Endometrium (tissue), 2 donors: ENCODE data around the gene SATL1.
"Not testable (repeated sequence)": the region's sequence is repeated elsewhere in the genome, so short reads cannot be mapped to it uniquely, and the experiment has no call there.

Experiments
- FAIRE-seq: peaks from 2 replicates; lab custom pipeline; 2012; peaks lifted over from hg19 to GRCh38; lab: Jason Lieb, UNC
- donor health status: control.
- donor health status: control.

SATL1 gene, protein sequence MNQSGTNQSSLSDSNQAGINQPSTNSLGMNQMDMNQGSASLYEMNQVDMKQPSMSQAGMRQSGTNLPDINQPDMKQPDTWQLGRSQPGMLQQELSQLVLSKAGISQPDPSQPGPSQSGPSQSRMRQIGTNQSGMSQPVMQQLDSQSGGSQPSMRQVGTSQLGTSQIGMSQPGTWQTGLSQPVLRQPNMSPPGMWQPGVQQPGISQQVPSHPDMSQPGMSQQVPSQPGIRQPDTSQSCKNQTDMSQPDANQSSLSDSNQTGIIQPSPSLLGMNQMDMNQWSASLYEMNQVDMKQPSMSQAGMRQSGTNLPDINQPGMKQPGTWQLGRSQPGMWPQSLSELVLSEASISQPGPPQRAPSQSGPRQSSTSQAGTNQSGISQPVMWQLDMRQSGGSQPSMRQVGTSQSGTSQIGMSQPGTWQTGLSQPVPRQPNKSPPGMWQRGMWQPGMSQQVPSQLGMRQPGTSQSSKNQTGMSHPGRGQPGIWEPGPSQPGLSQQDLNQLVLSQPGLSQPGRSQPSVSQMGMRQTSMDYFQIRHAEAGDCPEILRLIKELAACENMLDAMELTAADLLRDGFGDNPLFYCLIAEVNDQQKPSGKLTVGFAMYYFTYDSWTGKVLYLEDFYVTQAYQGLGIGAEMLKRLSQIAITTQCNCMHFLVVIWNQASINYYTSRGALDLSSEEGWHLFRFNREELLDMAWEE

DNA sequence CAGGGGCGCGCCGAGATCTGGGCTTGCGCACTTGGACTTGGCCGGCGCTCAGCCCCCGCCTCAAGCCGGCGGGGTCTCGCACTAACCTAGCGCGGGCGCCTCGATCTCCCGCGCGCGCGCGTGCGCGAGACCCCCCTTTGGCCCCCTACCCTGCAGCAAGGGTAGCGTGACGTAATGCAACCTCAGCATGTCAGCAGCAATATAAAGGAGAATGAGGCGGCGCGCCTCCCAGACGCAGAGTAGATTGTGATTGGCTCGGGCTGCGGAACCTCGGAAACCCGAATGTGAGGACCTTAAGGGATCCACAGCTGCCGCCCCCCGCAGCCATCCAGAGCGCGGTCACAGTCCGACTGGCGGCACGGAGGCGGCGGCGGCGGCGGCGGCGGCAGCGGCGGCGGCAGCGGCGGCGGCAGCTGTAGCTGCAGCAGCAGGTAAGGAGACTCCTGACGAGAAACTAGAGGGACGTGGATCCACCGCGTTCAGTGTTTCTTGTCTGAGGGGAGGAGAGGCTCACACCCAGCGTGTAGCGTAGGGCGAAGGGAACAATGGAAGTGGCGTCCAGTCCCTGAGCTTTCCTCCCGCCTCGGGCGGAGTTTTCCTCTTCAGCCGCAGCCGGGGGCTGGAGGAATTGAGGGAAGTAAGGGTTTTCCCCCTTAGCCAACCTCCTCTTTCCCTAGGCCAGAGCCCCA, at the start of gene SATL1, which contains the start of gene ZNF711:
Gene SATL1, minus strand, starts transcription at position 19 of the 689 bp plus-strand sequence. CDS start 134,811 bp downstream, outside the sequence.
Gene ZNF711, plus strand, starts transcription at position 231 of the 689 bp plus-strand sequence. CDS start 3,582 bp downstream, outside the sequence.
- no peak for FAIRE-seq

DNA sequence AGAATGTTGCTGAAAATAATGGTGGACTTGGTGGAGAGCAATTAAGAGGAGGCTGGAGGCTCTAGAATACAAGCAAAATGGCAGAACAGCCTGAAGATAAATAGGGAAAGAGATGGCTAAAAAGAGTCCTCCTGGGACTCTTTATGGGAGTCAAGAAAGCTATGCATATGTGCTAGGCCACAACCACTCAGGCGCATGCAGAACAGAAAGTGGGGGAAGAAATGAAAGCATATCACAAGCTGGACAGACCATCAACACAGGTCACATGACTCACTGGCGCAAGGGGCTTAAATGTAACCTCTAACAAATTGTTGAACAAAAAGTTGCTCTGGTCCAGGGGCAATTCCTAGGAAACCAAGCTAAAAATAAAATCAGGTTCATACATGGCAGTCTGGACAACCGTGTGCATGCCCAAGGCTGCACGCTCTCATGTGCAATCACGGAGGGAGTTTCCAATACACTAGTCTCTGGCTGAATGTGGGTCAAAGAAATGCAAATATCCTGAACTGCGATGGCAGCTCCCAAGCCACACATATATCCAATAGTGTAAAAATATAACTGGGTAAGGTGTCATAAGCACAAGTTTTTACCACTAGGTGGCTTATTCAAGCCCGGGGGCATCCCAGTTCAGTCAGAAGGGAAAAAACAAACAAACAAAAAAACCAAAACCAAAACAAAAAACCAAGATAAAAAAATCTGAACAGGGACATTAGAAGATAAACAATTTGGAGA, 45.6 kb upstream of the SATL1 start:
- no peak for FAIRE-seq

DNA sequence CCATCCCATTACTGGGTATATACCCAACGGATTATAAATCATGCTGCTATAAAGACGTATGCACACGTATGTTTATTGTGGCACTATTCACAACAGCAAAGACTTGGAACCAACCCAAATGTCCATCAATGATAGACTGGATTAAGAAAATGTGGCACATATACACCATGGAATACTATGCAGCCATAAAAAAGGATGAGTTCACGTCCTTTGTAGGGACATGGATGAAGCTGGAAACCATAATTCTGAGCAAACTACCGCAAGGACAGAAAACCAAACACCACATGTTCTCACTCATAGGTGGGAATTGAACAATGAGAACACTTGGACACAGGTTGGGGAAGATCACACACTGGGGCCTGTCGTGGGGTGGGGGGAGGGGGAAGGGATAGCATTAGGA, 41.7 kb upstream of the SATL1 start:
- FAIRE-seq = not testable (repeated sequence)

DNA sequence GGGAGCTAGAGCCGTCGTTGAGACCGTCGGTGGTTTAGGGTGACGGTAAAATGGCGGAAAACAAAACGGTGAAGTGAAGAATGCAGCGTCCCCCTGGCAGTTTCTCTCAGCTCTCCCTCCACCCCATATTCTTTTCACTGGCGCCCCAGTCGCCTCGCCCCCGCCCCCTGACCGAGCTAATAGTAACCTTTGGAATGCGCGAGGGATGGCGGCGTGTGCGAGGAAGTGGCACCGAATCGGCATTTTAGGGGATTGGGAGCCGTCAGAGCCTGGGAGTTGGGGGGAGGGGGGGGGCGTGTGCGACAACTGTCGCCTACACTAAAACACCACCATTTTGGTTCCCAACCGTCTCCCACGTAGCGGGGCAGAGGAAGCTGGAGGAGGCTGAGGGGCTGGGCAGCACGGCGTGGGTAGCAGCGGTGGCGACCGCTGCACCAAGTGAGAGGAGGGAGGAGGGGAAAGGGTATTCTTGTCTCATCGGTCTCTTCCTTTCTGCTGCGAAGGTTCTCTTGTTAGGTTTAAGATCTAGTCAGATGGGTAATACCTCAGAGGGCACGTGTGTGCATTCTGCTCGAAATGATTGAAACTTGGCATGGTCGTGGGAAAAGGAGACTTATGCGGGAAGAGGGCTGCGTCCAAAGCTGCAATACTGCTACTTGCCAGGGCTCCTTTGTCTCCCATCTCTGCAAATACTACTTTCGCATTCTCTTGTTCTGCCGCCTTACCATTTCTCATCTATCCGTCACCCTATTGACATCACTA, 1.1 kb upstream of the SATL1 start:
- no peak for FAIRE-seq

DNA sequence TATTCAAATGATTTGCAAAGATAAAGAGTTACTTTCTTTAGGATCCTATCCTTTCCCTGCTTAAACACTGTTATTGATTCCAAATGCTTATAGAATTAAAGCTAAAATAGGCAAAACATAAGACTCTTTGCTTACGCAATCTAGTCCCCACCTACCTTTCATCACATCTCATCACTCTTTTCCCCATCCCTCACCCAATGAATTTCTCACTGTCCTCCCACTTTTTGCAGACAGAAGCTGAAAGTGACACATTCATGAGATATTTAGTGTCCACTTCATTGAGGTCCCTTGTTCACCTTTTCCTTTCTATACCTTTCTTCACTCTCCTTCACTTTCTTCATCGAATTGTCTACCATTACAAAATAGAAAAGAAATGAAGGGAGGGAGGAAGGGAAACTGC, 424 bp downstream of the SATL1 start:
- FAIRE-seq = no peak

DNA sequence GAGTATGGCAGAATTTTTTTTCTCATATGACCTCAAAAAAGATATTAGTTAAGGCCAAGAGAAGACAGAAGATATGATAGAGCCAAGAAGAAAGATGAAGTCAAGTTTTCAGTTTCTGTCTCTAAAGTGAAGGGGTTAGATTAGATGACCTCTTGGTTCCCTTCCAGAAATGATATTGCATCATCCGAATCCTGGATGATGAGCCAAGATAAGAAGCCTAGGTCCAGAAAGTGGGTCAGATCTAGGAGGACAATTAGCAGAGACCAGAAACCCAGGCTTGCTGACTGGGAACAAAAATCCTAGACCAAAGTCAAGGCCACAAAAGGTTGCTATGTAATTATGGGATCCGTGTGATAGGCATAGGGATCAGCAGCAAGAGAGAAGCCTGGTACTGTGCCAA, 20.2 kb downstream of the SATL1 start:
- no peak for FAIRE-seq

DNA sequence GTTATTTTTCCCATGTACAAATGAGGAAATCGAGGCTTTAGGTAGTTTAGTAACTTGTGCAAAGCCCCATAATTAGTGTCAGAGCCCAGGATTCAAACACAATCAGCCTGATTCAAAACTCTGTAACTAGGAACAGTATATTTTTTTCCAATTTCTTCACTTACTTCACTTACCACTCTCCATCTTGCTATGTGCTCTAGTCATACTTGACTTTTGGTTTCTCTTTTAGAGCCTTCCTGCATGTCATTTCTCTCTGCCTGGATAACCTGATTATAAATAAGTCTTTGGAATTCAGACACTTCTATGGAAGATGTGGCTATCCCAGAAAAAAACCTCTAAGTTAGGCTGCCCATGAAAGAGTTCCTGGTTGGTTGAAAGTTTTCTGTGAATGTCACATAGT, 22.2 kb downstream of the SATL1 start:
- no peak for FAIRE-seq

DNA sequence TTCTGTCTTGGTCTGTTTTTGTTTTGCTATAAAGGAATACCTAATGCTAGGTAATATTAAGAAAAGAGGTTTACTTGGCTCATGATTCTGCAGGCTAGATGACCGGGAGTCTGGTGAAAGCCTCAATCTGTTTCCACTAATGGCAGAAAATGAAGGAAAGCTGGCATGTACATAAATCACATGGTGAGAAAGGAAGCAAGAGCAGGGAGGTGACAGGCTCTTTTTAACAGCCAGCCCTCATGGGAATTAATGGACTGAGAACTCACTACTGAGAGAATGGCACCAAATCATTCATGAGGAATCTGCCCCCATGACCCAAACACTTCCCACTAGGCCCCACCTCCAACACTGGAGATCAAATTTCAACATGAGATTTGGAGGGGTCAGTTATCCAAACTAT, 27.6 kb downstream of the SATL1 start:
- no peak for FAIRE-seq

DNA sequence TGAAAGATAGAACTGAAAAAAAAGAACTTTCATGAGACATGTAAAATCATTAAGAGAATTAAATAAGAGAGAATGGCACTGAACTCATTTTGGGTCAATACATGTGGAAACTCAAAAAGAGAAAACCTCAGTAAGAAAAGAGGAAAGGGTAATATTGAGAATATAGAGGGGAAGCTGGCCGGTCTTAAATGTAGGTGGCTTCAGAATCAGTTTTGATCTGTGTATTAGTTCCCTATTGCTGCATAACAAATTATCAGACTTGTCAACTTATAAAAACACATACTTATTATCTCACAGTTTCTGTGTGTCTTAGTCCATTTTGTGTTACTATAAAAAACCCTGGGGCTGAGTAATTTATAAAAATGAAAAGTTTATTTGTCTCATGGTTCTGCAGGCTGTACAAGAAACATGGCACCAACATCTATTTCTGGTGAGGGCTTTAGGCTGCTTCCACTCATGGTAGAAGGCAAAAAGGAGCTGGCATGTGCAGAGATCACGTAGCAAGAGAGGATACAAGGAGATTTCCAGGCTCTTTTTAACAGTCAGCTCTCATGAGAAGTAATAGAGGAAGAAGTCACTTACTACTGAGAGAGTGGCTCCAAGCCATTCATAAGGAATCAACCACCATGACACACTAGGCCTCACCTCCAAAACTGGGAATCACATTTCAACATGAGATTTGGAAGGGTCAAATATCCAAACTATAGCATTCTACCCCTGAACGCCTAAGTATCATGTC, 29.6 kb downstream of the SATL1 start:
- no peak for FAIRE-seq

DNA sequence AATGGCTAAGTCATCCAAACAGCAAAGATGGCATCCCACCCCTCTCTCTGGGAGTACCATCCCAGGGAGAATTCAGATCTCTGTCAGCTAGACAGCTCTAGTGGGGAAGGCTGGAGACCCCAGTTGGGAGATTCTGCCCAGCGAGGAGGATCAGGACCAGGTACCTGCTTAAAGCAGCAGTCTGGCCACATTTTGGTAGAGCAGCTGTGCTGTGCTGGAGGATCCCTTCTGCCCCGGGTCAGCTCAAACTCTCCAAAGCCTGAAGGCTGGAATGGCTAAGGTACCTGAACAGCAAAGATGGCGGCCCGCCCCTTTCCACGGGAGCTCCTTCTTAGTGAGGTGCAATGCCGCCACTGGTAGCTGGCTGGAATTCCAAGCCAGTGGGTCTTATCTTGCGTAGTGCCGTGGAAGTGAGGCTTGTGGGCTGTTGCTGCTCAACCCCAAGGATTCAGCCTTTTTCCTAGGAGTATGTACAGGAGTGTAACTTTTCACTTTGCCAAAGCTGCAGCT, 40.1 kb downstream of the SATL1 start:
- FAIRE-seq = no peak

DNA sequence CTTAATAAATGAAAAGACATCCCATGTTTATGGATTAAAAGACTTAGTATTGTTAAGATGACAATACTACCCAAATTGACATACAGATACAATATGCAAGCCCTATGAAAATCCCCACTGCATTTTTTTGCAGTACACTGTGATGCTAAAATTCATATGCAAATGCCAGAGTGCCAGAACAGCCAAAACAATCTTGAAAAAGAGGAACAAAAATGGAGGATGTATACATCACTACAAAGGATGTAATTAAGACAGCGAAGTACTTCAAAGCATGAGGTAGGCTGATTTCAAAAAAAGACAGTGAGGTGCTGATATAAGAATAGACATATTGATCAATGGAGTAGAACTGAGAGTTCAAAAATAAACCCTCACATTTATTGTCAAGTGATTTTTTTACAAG, 47.3 kb downstream of the SATL1 start:
- no peak for FAIRE-seq

DNA sequence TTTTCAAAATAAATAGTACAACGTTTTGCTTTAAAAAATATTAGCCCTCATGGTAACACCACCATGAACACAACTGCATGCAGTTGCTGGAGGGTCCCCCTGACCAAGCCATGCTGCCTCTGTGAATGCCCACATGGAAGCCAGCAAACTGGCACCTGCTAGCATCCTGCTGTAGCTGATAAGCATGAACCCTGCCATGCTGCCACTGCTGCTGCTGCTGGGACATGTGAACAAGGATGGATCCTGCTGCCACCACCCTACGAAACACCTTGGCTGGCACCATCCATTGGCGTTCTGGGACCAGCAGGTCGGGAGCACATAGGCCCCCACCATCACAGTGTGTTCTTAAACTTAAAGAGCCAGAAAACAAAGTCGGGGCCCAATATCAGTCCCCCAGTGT, 83.9 kb downstream of the SATL1 start:
- FAIRE-seq = no peak

DNA sequence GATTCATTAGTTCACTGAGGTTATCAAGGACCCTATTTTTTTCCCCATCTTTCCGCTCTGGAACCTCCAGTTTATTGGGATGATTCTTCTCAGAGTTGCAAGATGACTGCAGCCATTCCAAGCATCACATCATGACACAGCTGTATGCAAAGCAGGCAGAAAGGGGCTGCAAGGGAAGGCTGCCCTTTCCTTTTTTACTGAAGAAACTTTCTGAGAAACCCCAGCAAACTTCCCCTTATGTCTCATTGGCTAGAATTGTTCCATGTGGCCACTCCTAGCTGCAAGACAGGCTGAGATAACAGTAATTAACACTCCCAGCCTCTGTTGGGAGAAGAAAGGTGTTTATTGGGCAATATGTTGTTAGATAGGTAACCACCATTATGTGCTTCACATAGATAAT, 102.6 kb downstream of the SATL1 start:
- no peak for FAIRE-seq

DNA sequence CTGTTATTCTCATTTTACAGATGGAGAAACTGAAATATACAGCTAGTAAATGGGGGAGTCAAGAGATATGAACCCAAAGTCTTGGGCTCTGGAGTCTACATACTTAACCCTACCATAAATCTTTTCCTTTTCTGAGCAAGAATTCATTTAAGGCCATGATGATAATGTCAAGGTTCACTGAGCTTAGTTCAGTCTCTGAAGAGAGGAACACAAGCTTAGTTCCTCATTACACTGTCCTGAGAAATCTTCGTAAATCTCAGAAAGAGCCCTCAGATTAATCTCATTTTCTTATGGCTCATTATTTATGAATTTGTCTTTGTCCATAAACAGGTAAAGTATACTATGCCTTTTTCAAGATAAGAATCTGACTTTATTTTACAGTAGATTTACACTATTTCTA, 104.2 kb downstream of the SATL1 start:
- FAIRE-seq = no peak

DNA sequence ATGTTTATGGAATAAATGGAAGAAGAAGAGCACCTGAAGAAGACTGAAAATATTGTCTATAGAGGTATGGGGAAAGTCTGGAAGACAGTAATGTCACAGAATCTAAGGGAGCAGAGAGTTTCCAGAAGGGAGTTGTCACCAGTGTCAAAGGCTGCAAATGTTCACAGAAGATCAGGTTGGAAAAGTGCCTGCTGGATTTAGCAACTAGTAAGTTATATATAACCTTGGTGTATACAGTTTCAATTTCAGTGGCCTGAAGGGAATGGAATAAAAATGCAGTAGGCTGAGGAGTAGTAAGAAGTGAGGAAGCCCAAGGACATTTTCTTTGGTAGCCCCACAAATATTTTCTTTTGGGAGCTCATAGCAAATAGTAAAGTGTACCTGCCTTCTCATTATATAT, 107.2 kb downstream of the SATL1 start:
- no peak for FAIRE-seq

DNA sequence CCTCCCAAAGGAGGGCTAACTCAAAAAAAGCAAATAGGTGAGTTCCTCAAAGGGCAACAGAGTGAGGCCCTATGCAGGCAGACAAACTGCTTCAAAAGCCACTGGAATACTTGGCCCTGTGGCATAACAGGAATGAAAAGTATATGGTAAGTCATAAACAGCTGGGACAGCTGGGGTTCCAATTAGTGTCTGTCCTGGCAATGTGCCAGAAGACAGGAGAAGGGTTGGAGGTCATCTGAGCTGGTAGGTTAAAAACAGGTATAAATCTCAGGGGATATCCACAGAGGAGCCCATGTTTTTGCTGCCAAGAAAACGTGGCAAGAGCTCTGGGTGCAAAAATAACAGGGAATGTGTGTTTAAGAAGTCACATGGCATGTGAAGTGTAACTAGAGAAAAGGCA, 128.3 kb downstream of the SATL1 start:
- no peak for FAIRE-seq

DNA sequence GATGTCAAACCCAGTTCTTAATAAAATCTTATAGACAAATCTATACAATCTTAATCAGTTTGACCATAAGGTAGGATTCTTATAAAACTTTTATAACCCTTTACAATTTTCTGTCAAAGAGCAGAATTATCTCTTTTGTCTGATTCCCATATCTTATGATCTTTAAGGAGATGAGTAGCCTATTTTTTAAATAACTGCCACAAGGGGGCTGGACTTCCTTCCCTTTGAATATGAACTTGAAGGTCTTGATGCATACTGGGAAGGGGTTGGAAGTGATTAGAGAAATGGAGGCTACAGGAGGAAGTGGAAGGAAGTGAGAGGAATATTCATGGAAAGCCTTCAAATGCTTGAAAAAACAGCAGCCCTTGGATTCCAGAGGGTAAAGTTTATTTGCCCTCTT, 128.8 kb downstream of the SATL1 start:
- FAIRE-seq = no peak

DNA sequence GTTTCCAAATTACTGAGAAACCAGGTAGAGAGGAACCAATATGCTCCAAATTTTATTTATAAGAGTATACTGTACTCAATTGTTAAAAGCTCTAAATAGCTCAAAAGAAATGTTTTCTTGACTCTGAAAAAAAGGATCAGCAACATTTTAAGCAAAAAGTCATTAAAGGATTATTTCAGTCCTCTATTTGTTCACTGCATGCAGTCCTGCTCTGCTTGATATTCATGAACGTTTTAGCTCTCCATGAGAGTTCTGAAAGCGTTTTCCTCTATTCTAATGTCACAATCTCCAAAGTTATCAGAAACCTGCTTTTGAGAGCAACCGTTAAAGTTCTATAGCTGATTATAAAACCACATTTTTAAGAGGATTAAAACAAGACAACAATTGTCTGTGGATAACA, 129.4 kb downstream of the SATL1 start:
- no peak for FAIRE-seq

DNA sequence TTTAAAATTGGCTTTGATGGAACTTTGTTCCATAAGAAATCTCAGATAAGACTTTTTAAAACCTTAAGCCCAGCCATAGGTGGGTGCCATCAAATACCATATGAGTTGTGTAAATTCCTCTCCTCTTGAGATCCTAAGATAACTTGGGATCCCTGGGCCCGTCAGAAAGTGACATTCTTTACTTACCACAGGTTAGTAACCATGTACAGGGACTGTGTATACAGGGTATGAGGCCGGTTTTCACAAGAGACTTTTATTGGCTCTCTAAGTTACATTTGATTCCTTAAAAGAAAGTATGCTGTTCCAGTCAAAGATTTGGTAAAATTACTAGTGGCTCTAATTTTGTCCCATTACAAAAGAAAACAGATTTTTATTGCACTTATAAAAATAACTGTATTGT, 129.8 kb downstream of the SATL1 start:
- FAIRE-seq = no peak

DNA sequence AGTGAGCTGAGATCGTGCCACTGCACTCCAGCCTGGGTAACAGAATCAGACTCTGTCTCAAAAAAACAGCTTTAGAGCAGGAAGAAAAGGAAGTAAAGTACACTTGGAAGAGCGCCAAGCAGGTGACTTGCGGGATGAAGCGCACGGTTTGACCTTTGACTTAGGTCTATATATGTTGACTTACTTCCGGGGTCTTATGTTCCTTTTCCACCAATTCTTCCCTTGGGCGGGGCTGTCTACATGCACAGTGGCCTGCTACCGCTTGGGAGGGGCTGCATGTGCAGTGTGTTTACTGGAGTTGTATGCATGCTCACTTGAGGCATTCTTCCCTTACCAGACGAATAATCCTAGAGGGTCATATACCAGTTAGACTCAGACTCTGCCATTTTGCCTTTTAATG, 131.3 kb downstream of the SATL1 start:
- no peak for FAIRE-seq

DNA sequence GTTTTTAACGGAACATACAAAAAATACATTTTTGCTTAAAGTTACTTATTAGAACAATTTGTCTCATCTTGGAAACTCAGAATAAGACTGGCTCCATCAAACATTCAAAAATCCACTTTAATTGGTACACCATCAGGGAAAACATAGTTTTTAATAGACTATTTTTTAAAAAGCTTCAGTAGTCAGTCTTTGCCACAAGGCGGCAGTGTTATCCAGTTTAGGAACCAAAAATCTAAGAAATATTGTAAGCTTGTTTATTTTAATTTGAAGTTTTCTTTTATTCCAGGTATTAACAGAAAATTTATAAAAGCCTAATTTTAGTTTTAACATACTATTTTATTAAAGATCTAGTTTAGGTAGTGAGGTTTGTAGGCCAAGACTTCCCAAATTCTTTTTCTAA, 132.2 kb downstream of the SATL1 start:
- FAIRE-seq = peak; percentile 91
